Measurements from ENCODE around the gene PXDC1.

PXDC1 gene

DNA sequence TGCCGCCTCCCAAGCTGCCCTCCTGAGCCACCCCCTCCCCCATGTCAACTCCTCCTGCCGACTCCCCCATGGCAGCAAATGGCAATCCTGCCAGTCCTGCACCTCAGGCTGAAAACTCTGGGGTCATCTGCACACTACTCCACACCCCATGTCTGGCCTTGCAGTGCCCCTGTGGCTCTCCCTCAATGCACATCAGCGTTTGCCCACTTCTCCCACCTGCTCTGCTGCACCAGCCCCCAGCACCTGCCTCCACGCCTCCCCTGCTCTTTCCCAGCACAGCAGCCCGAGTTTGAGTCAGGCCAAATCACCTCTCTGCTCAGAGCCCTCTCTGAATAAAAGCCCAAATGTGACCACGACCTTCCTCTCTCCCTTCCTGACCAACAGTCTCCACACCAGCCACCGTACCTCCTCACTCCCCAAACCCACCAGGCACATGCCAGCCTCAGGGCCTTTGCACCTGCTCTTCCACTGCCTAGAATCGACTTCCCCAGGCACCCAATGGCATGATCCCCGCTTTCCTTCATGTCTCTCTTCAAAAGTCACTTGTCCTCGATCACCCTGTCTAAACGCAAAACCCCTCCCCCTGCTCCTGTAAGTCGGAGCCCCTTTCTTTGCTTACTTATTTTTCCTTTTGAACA is 4.3 kb downstream of the PXDC1 start:
- DNase-seq (ENCODE audit: low read depth in 2 of 2): no peak

DNA sequence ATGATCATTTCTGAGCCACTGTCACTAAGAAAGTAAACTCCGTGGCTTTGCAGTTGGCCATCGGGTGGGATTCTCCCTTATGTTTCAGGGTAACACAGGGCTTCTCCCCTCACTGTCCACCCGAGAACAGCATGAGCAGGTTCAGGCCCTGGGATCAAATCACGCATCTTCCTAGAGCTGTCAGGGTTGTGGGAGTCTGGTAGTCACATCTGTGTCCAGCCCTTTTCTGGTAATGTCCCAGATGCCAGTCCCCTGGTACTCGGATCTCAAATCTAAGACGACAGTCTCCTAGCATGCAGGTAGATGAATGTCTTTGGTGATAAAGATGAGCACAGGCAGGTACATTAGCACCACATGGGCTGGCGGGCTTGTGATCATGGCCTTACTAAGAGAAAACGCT is 4.8 kb downstream of the PXDC1 start:
- no peak for DNase-seq (ENCODE audit: low read depth in 2 of 2)

DNA sequence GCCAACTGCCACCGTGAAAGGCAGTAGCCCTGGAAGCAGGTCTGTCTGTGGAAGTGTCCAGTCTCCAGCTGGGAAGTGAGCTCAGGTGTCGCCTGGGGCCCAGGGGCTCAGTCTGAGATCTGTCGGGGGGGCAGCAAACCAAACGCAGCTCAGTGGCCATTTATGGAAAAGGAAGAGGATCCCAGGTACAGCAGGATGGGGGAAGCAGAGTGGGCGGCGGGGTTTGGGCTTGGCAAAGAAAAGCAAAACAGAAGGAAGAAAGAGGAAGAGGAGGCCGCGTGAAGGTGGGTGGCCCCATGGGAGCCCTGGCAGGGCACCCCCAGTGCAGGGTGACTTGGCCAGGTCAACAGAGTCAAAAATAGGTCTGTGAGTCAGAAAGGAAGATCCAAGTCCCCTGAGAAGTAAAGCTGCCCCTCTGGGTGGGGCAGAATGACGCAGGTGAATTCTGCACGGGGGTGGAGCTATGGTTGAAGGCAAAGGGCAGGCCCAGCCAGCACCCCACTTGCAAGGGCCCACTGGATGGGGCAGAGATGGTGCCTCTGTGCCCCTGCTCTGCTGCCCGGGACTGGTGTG is 5.3 kb downstream of the PXDC1 start:
- no peak for DNase-seq (ENCODE audit: low read depth in 2 of 2)

DNA sequence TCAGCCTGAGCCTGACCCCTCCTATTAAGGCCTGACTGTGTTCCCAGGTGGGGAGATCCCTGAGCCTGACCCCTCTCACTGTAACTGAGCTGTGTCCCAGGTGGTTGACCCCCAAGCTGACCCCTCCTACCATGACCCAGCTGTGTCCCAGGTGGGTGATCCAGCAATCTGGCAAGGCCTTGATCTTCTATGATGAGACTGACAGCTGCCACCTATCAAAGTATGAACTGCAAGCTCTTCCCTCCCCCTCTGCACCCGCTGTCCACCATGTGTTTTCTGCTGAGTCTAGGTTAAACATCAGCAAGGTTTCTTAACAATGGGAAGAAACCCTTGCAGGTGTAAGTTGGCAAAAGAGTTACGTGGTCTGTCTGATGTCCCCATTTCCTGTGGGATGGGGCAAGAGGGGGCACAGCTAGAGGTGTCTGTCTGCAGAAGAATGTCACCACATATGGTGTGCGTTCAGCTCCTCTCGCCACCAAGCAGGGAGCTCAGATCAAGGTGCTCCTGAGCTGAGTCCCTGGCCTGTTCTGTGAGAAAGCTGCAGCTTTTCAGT is 5.9 kb downstream of the PXDC1 start:
- DNase-seq (ENCODE audit: low read depth in 2 of 2): no peak

DNA sequence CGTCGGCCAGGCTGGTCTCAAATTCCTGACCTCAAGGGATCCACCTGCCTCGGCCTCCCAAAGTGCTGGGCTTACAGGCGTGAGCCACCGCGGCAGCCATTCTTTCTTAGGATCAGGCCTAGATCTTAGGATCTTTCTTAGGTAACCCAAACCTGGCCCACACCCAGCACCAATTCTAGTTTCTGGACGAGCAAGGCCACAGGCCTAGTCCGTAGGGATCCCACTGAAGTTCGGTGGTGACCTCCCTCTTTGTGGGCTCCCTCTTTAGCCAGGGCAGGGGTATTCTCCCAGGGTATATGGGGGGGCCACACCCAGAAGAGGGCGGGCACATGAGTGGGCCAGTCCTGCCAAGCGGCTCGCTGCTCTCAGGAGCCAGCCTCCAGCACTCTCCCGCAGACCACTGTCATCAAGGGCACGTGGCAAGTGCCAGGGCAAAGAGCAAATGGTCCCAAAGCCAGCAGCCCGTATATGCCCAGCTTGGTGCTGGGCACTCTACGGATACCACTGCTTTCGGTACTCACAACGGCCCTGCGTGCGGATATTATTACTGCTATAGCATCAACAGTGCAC is 6.5 kb downstream of the PXDC1 start:
- DNase-seq (ENCODE audit: low read depth in 2 of 2): no peak

DNA sequence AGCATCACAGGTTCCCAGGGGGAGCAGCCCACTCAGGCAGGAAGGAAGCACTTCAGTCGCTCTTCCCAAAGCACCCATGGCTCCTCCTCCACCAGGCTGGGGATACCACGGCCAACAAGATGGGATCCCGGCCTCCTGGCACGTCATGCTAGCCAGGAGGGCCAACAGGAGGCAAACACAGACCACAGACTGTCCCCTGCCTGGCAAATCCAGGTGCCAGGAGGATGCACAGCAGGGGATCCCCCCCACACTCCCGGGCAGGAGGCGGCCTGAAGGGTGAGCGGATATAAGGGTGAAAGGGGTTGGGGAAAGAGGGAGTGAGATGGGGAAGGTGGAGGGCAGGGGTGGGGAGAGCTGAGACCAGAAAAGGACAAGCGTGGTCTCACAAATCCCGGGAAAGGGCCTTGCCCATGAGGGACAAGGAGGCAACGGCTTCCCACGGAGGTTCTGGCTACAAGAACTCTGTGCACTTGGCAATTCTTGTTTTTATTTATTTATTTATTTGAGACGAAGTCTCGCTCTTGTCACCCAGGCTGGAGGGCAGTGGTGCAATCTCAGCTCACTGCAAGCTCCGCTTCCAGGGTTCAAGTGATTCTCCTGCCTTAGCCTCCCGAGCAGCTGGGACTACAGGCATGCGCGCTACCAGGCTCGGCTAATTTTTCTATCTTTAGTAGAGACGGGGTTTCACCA is 7.2 kb downstream of the PXDC1 start:
- no peak for DNase-seq (ENCODE audit: low read depth in 2 of 2)

DNA sequence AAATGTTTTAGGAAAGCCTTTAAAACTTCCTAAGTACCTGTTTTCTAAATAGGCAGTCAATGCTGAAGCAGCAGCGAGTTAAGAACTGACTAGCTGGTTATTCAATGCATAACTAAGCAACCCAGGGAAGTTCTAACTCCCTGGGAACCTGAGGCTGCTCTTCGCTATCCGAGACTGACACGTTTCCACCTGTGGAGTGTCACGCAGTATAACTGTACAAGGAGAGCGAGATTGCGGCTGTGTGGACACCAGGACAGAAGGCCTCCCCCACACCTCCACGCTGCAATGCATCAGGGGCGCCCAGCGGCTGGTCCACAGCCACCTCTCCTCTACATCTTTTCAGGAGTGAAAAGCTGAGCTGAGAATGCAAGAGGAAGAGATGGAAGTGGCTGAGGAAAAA is 8.0 kb downstream of the PXDC1 start:
- DNase-seq (ENCODE audit: low read depth in 2 of 2): no peak

DNA sequence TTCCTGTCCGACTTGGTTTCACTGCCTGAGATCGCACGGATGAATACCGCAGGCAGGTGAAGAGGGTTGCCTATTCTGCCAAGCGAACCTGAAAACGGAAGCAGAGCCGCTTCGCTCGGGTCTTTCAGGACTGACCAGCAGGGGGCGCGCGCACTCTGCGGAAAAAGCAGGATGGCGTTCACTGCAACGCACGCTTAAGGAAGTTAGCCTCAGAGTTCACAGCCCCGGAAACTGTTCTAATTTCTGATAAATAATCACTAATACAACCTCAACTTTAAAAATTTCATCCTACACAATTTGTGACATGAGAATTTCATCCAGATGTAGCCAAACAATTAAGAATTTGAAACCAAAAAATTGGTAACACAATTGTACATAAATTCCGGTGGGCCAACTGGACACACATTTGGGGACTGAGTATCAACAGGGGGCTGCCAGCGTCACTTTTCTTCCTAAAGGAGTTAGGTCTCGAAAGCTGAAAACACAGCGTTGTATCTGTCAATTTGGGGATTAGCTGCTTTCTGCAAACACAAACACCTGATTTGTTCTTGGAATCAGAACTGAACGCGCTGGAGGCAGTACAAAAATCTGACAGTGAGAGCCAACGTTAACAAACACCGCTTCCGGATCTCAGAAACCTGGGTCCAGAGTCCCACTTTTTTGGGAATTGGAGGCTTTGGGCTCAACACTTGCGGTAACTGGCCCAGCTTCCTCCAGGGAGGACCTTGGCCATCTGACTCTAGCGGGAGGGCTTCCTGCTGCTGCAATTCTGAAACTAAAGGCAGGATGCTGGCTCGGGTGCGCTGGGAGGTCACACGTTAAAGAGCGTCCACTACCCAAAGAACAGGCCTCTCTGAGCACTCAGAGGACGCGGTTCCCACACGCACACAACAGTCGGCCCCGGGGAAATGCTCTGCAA is 8.8 kb downstream of the PXDC1 start:
- DNase-seq (ENCODE audit: low read depth in 2 of 2): peak in 1 of 2 experiments; percentile 41

DNA sequence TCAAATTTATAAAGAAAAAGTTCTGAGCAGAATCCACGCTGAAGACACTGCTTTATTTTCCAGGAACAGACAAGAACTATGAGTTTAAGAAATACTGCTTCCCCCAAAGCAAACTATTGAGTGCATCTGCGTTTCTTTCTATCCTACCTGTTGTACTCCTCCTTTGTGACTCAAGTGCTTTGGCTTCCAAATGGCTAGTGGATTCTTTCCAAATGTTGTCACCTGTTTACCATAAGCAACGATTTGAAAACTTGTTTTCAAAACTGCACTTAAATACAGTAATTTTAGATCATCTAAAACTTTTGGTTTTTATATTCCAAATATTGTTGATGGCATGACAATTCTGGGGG is 9.5 kb downstream of the PXDC1 start:
- no peak for DNase-seq (ENCODE audit: low read depth in 2 of 2)

DNA sequence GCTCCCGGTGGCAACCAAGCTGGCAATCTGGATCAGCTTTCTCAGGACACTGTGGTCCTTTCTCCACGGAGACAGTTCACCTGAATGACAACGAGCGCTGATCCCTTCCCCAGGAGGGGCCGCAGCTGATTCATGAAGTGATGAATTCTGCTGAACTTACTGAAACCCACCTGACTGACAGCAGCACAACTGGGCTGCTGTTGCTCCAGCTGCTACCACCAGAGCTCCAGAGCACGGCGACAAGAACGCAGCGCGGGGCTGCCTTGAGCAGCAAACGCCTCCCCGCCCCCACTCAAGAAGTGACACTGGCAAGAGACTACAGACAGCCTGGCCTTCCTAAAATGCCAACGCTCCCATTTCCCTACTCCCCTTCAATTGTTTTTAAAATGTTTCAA is 10.0 kb downstream of the PXDC1 start:
- no peak for DNase-seq (ENCODE audit: low read depth in 2 of 2)

DNA sequence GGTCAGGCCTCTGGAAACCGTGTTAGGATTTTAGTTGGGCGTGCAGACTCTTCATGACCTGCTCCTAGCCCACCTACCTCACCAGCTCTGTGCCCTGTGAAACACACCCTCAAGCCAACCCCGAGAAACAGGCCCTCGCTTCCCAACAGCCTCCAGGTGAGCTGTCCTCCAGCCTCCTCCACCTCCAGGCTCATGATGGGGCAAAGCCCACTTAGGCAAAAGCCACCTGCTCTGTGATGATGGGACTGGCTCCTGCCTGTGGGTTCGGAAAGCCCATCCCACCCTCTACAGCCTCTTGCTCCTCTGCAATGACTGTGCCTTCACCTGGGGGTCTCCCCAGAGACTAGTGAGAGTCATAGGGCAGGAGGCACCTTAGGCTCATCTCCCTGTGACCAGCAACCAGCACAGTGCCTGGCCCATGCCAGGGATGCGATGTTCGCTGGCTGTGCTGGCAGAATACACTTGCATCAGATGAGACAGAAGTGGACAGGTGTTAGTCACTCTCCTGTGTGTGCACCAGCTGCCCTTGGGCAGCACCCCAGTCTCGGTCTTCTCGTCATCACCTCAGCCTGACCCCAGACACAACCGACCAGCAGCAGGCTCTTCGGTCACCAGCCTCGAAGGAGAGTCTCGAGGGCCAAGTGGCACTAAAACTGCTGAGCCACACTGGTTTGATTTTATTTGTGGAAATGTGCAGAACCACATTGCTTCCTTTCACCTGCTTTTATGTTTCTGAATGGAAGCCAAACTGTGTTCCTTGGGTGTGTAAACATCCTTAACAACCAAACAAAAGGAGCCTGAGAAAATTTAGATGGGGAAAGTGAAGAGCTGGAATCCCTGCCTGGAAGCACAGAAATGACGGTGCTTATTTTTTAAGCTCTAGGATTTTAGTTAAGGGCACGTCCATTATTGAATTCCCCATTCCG is 10.7 kb downstream of the PXDC1 start:
- DNase-seq (ENCODE audit: low read depth in 2 of 2): no peak

DNA sequence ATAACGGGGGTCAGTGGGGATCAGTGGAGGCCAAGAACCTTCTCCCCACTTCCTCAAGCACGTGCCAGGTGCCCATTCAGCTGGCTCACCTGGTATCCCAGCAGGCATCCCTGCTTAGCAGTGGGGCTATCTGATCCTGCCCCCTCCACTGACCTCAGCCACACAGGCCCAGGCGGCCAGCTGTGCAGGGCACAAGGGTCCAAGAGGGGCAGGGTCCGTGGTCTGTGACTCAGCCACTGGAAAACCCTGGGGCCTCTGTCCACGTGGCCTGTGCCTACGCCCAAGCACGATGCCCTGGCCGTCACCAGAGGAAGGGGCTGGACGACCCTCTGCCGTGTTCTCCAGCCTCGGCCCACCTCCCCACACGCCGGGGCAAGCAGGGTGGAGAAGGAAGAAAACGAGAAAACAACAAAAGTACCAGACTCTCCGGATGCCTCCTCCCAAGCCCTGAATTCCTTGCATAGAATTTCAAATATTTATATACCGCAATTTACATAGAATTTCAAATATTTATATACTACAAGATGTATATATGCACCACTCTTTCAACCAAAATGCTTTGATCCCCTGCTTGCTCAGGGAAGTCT is 12.1 kb downstream of the PXDC1 start:
- no peak for DNase-seq (ENCODE audit: low read depth in 2 of 2)

DNA sequence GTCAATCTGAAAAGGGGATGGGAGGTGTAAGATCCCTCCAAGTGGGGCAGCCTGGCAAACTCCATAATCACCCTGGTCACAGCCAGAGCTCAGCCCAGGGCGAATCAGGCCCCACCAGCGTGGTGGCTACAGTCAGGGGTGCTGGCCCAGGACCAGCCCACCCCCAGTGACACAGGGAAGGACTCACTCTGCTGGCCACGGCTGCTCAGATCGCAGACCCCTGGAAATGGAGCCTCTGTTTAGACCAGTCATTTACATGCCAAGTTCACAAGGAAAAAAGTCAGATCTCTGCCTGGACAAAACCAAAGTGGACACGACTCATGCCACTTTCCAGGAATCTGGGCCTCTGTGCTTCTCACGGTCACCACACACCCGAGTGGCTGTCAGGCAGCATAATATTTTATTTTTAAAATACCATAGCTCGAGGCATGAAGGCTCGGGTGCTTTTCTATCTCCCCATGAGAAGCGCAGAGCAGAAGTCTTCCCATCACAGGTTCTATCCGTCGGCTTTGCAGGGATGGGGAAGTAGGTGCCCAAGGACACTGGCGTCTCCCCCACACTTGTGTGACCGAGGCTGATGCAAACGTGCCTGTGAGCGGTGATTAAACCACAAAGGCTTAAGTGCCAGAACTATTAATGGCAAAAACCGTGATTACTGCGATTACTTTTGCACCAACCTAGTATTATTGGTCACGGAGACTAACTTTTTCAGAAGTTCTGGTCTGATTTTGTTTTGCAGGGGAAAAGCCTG is 13.0 kb downstream of the PXDC1 start:
- DNase-seq (ENCODE audit: low read depth in 2 of 2): no peak

DNA sequence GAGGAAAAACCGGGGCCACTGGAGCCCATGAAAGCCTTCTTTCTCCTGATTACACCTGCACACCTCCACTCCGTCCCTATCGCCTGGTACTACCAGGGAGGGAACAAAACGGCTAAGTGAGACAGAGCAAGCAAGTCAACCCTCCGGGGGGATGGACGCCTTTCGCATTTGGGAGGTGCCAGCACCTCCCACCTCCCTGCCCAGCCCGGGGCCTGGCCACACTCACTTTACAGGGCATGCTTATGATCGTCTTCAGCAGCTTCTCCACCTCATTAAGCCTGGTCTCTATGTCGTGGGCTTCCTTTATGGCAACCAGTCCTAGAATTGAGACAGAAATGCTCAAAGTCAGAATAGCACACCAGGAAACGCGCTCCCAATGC is 13.7 kb downstream of the PXDC1 start:
- DNase-seq (ENCODE audit: low read depth in 2 of 2): no peak

DNA sequence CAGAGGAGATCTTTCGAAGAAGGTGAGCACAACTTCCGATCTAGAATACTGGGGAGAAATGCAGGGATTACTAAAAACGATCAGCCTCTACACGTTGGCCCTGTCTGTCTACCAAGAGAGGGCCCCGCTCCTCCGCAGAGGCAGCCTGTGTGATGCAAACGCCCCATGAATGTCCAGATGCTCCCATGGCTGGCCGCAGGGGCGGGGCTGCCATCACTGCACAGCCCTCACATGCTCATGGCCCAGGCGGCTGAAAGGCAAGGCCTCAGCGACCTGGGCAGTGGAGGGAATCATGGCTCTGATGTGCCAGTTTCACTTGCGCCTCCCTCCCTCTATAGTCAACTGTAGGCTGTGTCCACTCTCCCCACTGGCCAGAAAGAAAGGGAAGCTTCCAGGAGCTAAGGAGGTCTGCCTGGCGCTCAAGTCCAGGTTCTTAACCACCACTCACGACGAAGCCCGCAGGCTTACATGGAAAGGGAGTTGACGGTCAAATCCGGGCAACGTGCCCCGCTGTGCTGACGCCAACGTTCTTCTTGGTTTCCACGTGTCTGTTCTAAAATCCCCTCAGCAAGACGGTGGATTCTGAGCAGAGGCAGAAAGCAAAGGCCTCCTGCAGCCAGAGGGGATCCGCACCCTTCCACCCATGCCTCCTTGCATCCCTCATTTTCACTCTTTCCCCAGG is 14.2 kb downstream of the PXDC1 start:
- DNase-seq (ENCODE audit: low read depth in 2 of 2): no peak

DNA sequence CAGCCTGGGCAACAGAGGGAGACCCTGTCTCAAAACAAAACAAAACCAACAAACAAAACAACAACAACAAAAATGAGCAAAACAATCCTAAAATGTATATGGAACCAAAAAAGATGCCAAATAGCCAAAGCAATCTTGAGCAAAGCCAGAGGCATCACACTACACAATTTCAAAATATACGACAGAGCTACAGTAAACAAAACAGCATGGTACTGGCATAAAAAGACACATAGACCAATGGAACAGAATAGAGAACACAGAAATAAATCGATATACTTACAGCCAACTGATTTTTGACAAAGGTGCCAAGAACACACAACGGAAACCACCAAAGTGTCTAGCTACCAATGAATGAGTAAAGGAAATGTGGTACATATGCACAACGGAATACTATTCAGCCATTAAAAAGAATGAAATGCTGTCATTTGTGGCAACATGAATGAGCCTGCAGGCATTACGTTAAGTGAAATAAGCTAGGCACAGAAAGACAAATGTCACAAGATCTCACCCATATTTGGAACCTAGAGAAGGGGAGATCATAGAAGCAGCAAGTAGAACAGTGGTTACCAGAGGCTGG is 16.4 kb downstream of the PXDC1 start:
- no peak for DNase-seq (ENCODE audit: low read depth in 2 of 2)

DNA sequence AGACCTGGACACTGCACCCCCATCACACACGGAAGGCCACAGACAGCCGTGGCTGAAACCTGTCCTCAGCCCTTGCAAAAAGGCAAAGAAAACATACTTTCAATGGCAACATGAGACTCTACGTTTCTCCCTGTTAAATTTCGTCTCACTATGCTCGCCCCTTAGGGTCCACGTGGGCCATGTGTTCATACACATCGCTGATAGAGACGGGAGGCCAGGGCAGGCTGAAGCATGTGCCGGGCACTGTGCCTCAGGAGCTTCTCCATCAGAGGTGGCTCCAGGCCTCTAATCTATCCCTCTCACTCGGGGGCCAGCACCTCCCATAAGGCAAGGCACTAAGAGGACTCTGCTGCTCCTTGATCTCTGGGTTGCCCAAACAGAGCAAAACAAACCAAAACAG is 17.5 kb downstream of the PXDC1 start:
- no peak for DNase-seq (ENCODE audit: low read depth in 2 of 2)

DNA sequence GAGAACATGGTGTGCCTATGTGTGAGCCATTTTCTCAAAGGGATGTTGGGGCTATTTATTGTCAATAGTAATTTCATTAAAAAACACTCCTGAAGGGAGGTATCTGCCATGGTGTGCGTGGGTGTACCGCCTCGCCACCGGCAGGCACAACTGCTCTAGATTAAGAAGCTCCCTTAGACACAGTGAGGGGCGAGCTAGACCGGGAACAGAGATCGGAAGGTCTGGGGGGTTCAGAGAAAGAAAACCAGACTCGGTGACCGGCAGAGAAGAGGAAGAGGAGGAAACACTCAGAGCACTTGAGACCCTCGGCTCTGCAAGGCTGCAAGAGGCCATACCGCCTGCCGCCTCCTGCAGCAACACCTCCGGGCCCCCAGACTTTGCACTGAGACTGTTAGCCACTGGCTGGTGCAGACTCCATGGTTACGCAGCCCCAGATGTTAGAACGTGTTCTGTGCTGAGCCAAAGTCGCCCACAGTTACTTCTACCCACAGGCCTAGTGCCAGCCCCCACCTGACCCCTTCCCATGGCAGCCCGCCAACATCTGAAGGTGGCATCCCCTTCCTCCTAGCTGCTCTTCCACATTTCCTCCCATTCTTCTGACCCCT is 18.1 kb downstream of the PXDC1 start:
- no peak for DNase-seq (ENCODE audit: low read depth in 2 of 2)
